Calu3 (cell line): ENCODE data around the gene RNPS1. TPM values are rescaled to one million over a fixed set of nuclear protein-coding genes. Genes with fewer than 3 reads are reported as not detected.
A peak's percentile ranks its signal among the peaks of the same experiment; 100 is the strongest.
"Not testable (repeated sequence)": the region's sequence is repeated elsewhere in the genome, so short reads cannot be mapped to it uniquely, and the experiment has no call there.

Source experiments
- BruUV-seq: library from RNA; stranded (reverse); fragments of 400-500 nt; replicated peaks from 2 replicates; lab custom pipeline; 2021; lab: Mats Ljungman, UMichigan
- CTCF ChIA-PET: fragments of 300-600 bp; sonication (Branson Sonifier 250); formaldehyde crosslinking; loops from one replicate; lab custom pipeline; 2022; ENCODE audit warnings: antibody characterized with exemption; lab: Charles Lee
- DNase-seq: peaks from one replicate; pipeline ENCODE4 v3.0.0; 2022
- H3K27ac Mint-ChIP-seq: one replicate; pipeline ENCODE4 v1.8.0; 2022; ENCODE audit warnings: mixed read lengths; ENCODE audit not compliant: unreplicated experiment
- H3K27me3 Mint-ChIP-seq: one replicate; pipeline ENCODE4 v1.8.0; 2022; ENCODE audit warnings: mixed read lengths; ENCODE audit not compliant: unreplicated experiment
- H3K36me3 Mint-ChIP-seq: one replicate; pipeline ENCODE4 v1.8.0; 2022; ENCODE audit warnings: mild to moderate bottlenecking, moderate library complexity, mixed read lengths; ENCODE audit not compliant: insufficient read depth, unreplicated experiment
- H3K4me1 Mint-ChIP-seq: one replicate; pipeline ENCODE4 v1.8.0; 2022; ENCODE audit warnings: mild to moderate bottlenecking, low read depth, mixed read lengths; ENCODE audit not compliant: unreplicated experiment
- H3K4me3 Mint-ChIP-seq: one replicate; pipeline ENCODE4 v1.8.0; 2022; ENCODE audit warnings: mild to moderate bottlenecking, low read depth, moderate library complexity, mixed read lengths; ENCODE audit not compliant: unreplicated experiment
- H3K9me3 Mint-ChIP-seq: one replicate; pipeline ENCODE4 v1.8.0; 2022; ENCODE audit warnings: low read depth, mixed read lengths; ENCODE audit not compliant: unreplicated experiment
- intact Hi-C: fragments of 100-400 bp; cut with micrococcal nuclease; formaldehyde crosslinking; loops from one replicate; pipeline ENCODE4 v1.10.0; 2022; ENCODE audit not compliant: unreplicated experiment
- total RNA-seq: library from RNA; stranded (reverse); gene quantifications from 2 replicates; pipeline ENCODE4 v1.2.3, GENCODE V29; 2022
- TF ChIP-seq, protein P1 (sequence below): fragments of 200-600 bp; IDR thresholded peaks from one replicate; pipeline ENCODE4 v1.8.0; 2022; ENCODE audit warnings: antibody characterized with exemption; ENCODE audit not compliant: unreplicated experiment

The RNPS1 gene
- total RNA-seq, 1 experiment from 2014 or later: 287 TPM

GRCh38 chr16:2243031-2243528, 24.8 kb downstream of the RNPS1 start:
- Mint-ChIP-seq H3K36me3 (peaks cover 70% of the 10 kb centered on the region), H3K9me3 (no peaks in the 10 kb centered on the region)

DNA sequence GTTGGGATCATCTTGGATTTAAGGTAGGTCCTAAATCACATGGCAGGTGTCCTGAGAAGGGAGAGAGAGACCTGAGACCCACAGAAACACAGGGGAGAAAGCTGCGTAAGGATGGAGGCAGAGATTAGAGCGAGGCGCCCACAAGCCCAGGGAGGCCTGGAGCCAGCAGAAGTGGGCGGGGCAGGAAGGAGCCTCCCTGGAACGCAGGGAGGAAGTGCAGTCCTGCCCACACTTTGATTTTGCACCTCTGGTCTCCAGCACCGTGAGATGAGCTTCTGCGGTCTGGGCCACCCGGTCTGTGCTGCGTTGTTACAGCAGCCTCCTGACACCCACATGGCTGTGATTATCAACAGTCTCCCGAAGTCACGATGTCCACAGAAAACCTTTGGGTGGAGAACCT, 25.3 kb downstream of the RNPS1 start:
- no peaks in the 10 kb centered on the region for H3K4me1 Mint-ChIP-seq
- TF ChIP-seq, protein P1, sequence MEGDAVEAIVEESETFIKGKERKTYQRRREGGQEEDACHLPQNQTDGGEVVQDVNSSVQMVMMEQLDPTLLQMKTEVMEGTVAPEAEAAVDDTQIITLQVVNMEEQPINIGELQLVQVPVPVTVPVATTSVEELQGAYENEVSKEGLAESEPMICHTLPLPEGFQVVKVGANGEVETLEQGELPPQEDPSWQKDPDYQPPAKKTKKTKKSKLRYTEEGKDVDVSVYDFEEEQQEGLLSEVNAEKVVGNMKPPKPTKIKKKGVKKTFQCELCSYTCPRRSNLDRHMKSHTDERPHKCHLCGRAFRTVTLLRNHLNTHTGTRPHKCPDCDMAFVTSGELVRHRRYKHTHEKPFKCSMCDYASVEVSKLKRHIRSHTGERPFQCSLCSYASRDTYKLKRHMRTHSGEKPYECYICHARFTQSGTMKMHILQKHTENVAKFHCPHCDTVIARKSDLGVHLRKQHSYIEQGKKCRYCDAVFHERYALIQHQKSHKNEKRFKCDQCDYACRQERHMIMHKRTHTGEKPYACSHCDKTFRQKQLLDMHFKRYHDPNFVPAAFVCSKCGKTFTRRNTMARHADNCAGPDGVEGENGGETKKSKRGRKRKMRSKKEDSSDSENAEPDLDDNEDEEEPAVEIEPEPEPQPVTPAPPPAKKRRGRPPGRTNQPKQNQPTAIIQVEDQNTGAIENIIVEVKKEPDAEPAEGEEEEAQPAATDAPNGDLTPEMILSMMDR: no peak
- CTCF ChIA-PET: no interaction called here
- H3K27ac Mint-ChIP-seq: peak overlapping the region; percentile 60
- no TSS peak for BruUV-seq
- H3K9me3 Mint-ChIP-seq: no peaks in the 10 kb centered on the region
- H3K4me3 Mint-ChIP-seq: no peak overlapping the region
- H3K36me3 Mint-ChIP-seq: peaks cover 70% of the 10 kb centered on the region
- H3K27me3 Mint-ChIP-seq: no peaks in the 10 kb centered on the region
- DNase-seq: no peak
- intact Hi-C loops: no loop called here

More at GRCh38 chr16:2243031-2243528, 24.8 kb downstream of the RNPS1 start:
- intact Hi-C loops: no loop called here
- CTCF ChIA-PET: no interaction called here
- no TSS peak for BruUV-seq
- Mint-ChIP-seq H3K4me3 (no peak overlapping the region), H3K27ac (no peak overlapping the region), H3K4me1 (no peaks in the 10 kb centered on the region), H3K27me3 (no peaks in the 10 kb centered on the region)
- DNase-seq: no peak
- TF ChIP-seq, protein P1: no peak

- H3K27me3 Mint-ChIP-seq, CTCF ChIA-PET, intact Hi-C loops, BruUV-seq, H3K4me1 Mint-ChIP-seq, DNase-seq, H3K9me3 Mint-ChIP-seq, H3K27ac Mint-ChIP-seq, H3K4me3 Mint-ChIP-seq: not testable (repeated sequence)
- H3K36me3 Mint-ChIP-seq: peaks cover 74% of the 10 kb centered on the region
Observed at GRCh38 chr16:2240331-2240730, 27.6 kb downstream of the RNPS1 start.

- H3K27me3 Mint-ChIP-seq: no peaks in the 10 kb centered on the region
- H3K9me3 Mint-ChIP-seq: no peaks in the 10 kb centered on the region
- H3K27ac Mint-ChIP-seq: peak overlapping the region; percentile 30
- peaks cover 75% of the 10 kb centered on the region for H3K36me3 Mint-ChIP-seq
- H3K4me3 Mint-ChIP-seq: no peak overlapping the region
- BruUV-seq: no TSS peak
- CTCF ChIA-PET: no interaction called here
- TF ChIP-seq, protein P1: no peak
- intact Hi-C loops: no loop called here
- H3K4me1 Mint-ChIP-seq: peaks cover 8% of the 10 kb centered on the region
- no peak for DNase-seq
Observed at GRCh38 chr16:2238838-2239675, 28.9 kb downstream of the RNPS1 start.
